ENCODE results near the gene NUDT3. TPM values are rescaled to one million over a fixed set of nuclear protein-coding genes. Genes with fewer than 3 reads are reported as not detected.

The NUDT3 gene
- total and polyA plus RNA-seq, 9 donors, result 16.0 to 60.7 (median 50.2) TPM

DNA sequence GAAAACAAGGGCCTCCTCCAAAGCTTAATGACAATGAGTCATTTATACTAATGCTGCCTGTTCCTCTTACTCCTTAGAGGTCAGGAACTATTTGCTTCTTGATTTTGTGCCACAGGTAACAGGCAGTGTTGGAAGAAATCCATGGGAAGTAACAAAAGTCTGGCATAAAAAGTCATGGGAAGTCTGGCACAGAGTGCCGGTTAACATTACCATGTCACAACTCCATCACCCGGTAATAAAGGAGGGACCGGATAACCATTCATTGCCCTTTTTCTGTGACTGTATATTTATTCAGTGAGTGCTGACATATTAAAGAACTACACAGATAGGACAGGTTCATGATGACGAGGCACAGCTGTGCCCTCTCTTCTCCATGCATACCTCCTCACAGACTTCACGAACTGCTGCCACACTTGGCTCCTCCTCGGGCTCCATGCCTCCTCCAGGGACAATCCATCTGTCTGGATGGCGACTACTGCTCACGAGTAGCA lies 50.9 kb downstream of the NUDT3 start:
- no peak overlapping the region for H3K27ac ChIP-seq
- peaks cover 4% of the 10 kb centered on the region for H3K4me1 ChIP-seq (ENCODE audit: insufficient read depth)
- intact Hi-C loops (cut with DNase I), result no loop called here

DNA sequence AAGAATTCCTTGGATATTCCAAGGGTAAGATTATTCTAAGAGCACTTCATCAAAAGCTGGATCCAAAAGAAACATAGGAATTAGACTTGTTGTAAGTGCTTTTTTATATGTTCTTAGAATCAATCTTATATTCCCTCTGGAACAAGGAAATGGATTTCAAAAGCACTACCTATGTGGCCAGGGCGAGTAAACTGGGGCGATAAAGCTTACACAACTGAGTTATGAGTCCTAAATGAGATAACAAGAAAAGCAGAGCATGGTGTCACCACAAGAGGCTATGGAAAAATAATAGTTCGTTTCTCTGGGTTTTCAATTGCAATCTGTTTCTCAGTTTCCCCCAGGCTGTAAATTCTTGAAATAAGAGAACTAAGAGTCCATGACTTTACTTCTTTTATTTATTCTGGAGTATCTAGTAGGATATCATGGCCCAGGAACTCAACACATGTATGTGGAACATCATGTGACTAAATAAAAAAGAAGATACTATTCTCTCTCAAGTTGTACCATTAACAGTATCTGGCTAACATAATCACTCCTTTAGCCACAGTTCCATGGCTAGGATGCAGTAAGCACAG lies 51.5 kb downstream of the NUDT3 start:
- WGBS, 3 donors, result 84 to 92% (median 86%) methylated on average over 3 of the region's 3 CpGs
- Histone ChIP-seq H3K4me3 (no peak overlapping the region), H3K9me3 (no peaks in the 10 kb centered on the region), H3K27ac (no peak overlapping the region), H3K27me3 (no peaks in the 10 kb centered on the region), H3K36me3 (no peaks in the 10 kb centered on the region), H3K4me1 (ENCODE audit: insufficient read depth) (peaks cover 4% of the 10 kb centered on the region)
- TF ChIP-seq, protein P1, sequence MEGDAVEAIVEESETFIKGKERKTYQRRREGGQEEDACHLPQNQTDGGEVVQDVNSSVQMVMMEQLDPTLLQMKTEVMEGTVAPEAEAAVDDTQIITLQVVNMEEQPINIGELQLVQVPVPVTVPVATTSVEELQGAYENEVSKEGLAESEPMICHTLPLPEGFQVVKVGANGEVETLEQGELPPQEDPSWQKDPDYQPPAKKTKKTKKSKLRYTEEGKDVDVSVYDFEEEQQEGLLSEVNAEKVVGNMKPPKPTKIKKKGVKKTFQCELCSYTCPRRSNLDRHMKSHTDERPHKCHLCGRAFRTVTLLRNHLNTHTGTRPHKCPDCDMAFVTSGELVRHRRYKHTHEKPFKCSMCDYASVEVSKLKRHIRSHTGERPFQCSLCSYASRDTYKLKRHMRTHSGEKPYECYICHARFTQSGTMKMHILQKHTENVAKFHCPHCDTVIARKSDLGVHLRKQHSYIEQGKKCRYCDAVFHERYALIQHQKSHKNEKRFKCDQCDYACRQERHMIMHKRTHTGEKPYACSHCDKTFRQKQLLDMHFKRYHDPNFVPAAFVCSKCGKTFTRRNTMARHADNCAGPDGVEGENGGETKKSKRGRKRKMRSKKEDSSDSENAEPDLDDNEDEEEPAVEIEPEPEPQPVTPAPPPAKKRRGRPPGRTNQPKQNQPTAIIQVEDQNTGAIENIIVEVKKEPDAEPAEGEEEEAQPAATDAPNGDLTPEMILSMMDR (IDR thresholded peaks at IDR 0.05), result no peak
- no peak for TF ChIP-seq POLR2A (IDR thresholded peaks at IDR 0.05)
- no peak for TF ChIP-seq EP300 (IDR thresholded peaks at IDR 0.05)
- no peak for DNase-seq
- intact Hi-C loops (cut with DNase I), result no loop called here

More for the DNA sequence above, 50.9 kb downstream of the NUDT3 start:
- DNase-seq, result no peak
- H3K4me3 ChIP-seq, result no peak overlapping the region
- WGBS, 3 donors, result 38 to 68% (median 55%) methylated on average over 8 of the region's 8 CpGs
- no peaks in the 10 kb centered on the region for H3K36me3 ChIP-seq
- H3K27me3 ChIP-seq, result no peaks in the 10 kb centered on the region
- TF ChIP-seq POLR2A (IDR thresholded peaks at IDR 0.05) (no peak), EP300 (IDR thresholded peaks at IDR 0.05) (no peak)
- TF ChIP-seq, protein P1 (IDR thresholded peaks at IDR 0.05), result no peak
- no peaks in the 10 kb centered on the region for H3K9me3 ChIP-seq

DNA sequence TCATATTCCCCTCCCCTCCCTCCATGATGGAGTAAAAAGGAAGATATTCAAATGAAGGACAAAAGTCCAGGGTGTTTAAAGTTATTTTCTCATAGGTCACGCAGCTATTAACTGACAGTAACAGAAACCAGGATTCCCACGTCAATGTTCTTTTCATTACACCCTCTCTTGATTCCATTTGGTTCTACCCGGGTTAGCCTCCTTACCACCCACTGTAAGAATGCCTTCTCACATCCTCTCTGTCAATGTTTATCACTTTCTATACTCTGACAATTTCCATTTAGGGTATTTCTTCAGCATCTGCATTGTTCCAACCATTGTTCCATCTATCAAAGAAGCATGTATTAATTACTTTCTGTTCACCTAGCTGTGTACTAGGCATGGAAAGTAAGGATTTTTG lies 52.1 kb downstream of the NUDT3 start:
- no peaks in the 10 kb centered on the region for H3K36me3 ChIP-seq
- H3K27me3 ChIP-seq, result no peaks in the 10 kb centered on the region
- peaks cover 4% of the 10 kb centered on the region for H3K4me1 ChIP-seq (ENCODE audit: insufficient read depth)
- whole genome bisulfite sequencing, 3 donors, result 93 to 97% (median 96%) methylated on average over 3 of the region's 3 CpGs
- no peak overlapping the region for H3K4me3 ChIP-seq
- no peak overlapping the region for H3K27ac ChIP-seq
- no peaks in the 10 kb centered on the region for H3K9me3 ChIP-seq
- no peak for DNase-seq
- TF ChIP-seq, protein P1 (IDR thresholded peaks at IDR 0.05), result no peak
- no peak for TF ChIP-seq EP300 (IDR thresholded peaks at IDR 0.05)
- intact Hi-C loops (cut with DNase I), result no loop called here

DNA sequence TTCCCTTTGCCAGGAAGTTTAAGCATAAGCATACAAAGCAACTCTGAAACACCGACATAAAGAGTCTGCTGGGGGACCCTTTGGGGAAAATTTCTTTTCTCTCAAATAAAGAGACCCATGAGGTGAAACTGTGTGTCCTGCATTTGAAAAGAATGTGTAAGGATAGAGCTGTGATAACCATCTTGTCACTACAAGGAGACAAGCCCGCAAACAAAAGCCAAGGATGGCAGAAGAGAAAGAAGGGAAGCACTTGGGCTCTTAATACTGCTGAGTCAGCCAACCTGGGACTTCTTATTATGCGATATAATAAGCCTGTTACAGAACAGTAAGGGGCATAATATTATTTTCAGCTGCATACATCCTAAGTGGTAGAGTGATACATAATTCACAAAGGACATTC lies 52.5 kb downstream of the NUDT3 start:
- 96 to 97% (median 97%) methylated on average over 3 of the region's 3 CpGs for WGBS, 3 donors
- Histone ChIP-seq H3K27ac (no peak overlapping the region), H3K36me3 (no peaks in the 10 kb centered on the region), H3K4me1 (ENCODE audit: insufficient read depth) (peaks cover 5% of the 10 kb centered on the region), H3K9me3 (no peaks in the 10 kb centered on the region), H3K27me3 (no peaks in the 10 kb centered on the region), H3K4me3 (no peak overlapping the region)
- no peak for DNase-seq
- TF ChIP-seq EP300 (IDR thresholded peaks at IDR 0.05) (no peak), POLR2A (IDR thresholded peaks at IDR 0.05) (no peak)
- TF ChIP-seq, protein P1 (IDR thresholded peaks at IDR 0.05), result no peak
- intact Hi-C loops (cut with DNase I), result no loop called here

Measured in ovary (tissue), 9 donors.